IMR-90 (cell line): Measurements from ENCODE around the gene SEPSECS. TPM values are rescaled to one million over a fixed set of nuclear protein-coding genes. Genes with fewer than 3 reads are reported as not detected.

Source experiments
- ATAC-seq: fragments of 200-7000 bp; cut with Tn5 transposase; 2 replicates; pipeline ENCODE4 v1.9.1; 2020; ENCODE audit warnings: low read depth, mild to moderate bottlenecking, moderate library complexity
- BruUV-seq: library from RNA; stranded (reverse); fragments of 400-500 nt; replicated peaks from 2 replicates; lab custom pipeline; 2021; lab: Mats Ljungman, UMichigan
- CTCF ChIA-PET: fragments of 300-600 bp; formaldehyde crosslinking; extraction: SDS; loops from one replicate; lab custom pipeline; 2021; ENCODE audit warnings: antibody characterized with exemption; lab: Yijun Ruan, JAX
- POLR2A ChIA-PET: fragments of 300-600 bp; sonication (Branson Sonifier 250); formaldehyde crosslinking; loops from one replicate; lab custom pipeline; 2022; ENCODE audit warnings: antibody characterized with exemption; ENCODE audit not compliant: unreplicated experiment; lab: Charles Lee
- DNase-seq: peaks from one replicate; pipeline ENCODE4 v3.0.0; 2013
- H2AFZ ChIP-seq: replicated peaks from 2 replicates; pipeline ENCODE3; 2013; ENCODE audit warnings: low read length, mild to moderate bottlenecking; ENCODE audit not compliant: poor library complexity
- H2AK5ac ChIP-seq: 2 replicates; pipeline ENCODE4 v1.6.1; 2013; ENCODE audit warnings: low read depth, low read length, inconsistent platforms
- H2AK9ac ChIP-seq: replicated peaks from 2 replicates; pipeline ENCODE3; 2013; ENCODE audit warnings: mild to moderate bottlenecking, low read depth, low read length, moderate library complexity; ENCODE audit not compliant: poor library complexity
- H2BK120ac ChIP-seq: 2 replicates; pipeline ENCODE4 v1.6.1; 2013; ENCODE audit warnings: low read depth, low read length, inconsistent platforms
- H2BK15ac ChIP-seq: 3 replicates; pipeline ENCODE4 v1.6.1; 2013; ENCODE audit warnings: low read depth, low read length, inconsistent platforms
- H2BK20ac ChIP-seq: 2 replicates; pipeline ENCODE4 v1.6.1; 2013; ENCODE audit warnings: low read depth, mild to moderate bottlenecking, inconsistent platforms, low read length, moderate library complexity
- H2BK5ac ChIP-seq: 2 replicates; pipeline ENCODE4 v1.6.1; 2013; ENCODE audit warnings: mild to moderate bottlenecking, low read depth, low read length, inconsistent platforms; ENCODE audit not compliant: poor library complexity, severe bottlenecking
- H3K14ac ChIP-seq: replicated peaks from 2 replicates; pipeline ENCODE4 v1.6.1; 2013; ENCODE audit warnings: low read depth, low read length, inconsistent platforms
- H3K18ac ChIP-seq: 2 replicates; pipeline ENCODE4 v1.6.1; 2013; ENCODE audit warnings: low read depth, low read length, control low read depth
- H3K23ac ChIP-seq: 2 replicates; pipeline ENCODE4 v1.6.1; 2013; ENCODE audit warnings: low read depth, low read length, inconsistent platforms
- H3K27ac ChIP-seq: 2 replicates; pipeline ENCODE4 v1.5.1; 2013; ENCODE audit warnings: mild to moderate bottlenecking, control low read depth, low read length; ENCODE audit not compliant: insufficient read depth
- H3K27me3 ChIP-seq: 2 replicates; pipeline ENCODE4 v1.6.1; 2013; ENCODE audit warnings: low read length; ENCODE audit not compliant: control insufficient read depth, insufficient read depth
- H3K36me3 ChIP-seq: 2 replicates; pipeline ENCODE4 v1.6.1; 2013; ENCODE audit warnings: low read length, mixed read lengths; ENCODE audit not compliant: control insufficient read depth, insufficient read depth
- H3K4ac ChIP-seq: 2 replicates; pipeline ENCODE4 v1.6.1; 2013; ENCODE audit warnings: low read depth, low read length, inconsistent platforms
- H3K4me1 ChIP-seq: 2 replicates; pipeline ENCODE4 v1.6.1; 2013; ENCODE audit warnings: low read length, mixed read lengths; ENCODE audit not compliant: control insufficient read depth, insufficient read depth
- H3K4me2 ChIP-seq: 2 replicates; pipeline ENCODE4 v1.6.1; 2013; ENCODE audit warnings: low read depth, mild to moderate bottlenecking, control low read depth, low read length, moderate library complexity
- H3K4me3 ChIP-seq: 2 replicates; pipeline ENCODE4 v1.5.1; 2013; ENCODE audit warnings: low read depth, mild to moderate bottlenecking, control low read depth, low read length, moderate library complexity; ENCODE audit not compliant: insufficient read depth
- H3K56ac ChIP-seq: 2 replicates; pipeline ENCODE4 v1.6.1; 2013; ENCODE audit warnings: low read length, inconsistent platforms; ENCODE audit not compliant: insufficient read depth; ENCODE audit errors: extremely low read depth
- H3K79me1 ChIP-seq, 2 experiments: 2 replicates each; pipeline ENCODE4 v1.6.1; 2013; ENCODE audit warnings: low read length in 2 of 2, inconsistent platforms in 1 of 2, low read depth in 1 of 2
- H3K9ac ChIP-seq: 2 replicates; pipeline ENCODE4 v1.6.1; 2013; ENCODE audit warnings: low read depth, low read length, control low read depth
- H3K9me1 ChIP-seq: 2 replicates; pipeline ENCODE4 v1.6.1; 2013; ENCODE audit warnings: low read length, inconsistent platforms; ENCODE audit not compliant: insufficient read depth
- H3K9me3 ChIP-seq: 2 replicates; pipeline ENCODE4 v1.6.1; 2013; ENCODE audit warnings: low read length; ENCODE audit not compliant: control insufficient read depth, insufficient read depth
- H4K20me1 ChIP-seq: 2 replicates; pipeline ENCODE4 v1.6.1; 2013; ENCODE audit warnings: low read length, inconsistent platforms; ENCODE audit not compliant: insufficient read depth
- H4K5ac ChIP-seq: 2 replicates; pipeline ENCODE4 v1.6.1; 2013; ENCODE audit warnings: mild to moderate bottlenecking, low read depth, low read length, control low read depth
- H4K8ac ChIP-seq, 2 experiments: 2 replicates each; pipeline ENCODE4 v1.6.1; 2013; ENCODE audit warnings: low read depth in 2 of 2, low read length in 2 of 2, control low read depth in 1 of 2, inconsistent platforms in 1 of 2
- H4K91ac ChIP-seq: 2 replicates; pipeline ENCODE4 v1.6.1; 2013; ENCODE audit warnings: low read depth, low read length, inconsistent platforms; ENCODE audit not compliant: insufficient read depth
- CEBPB ChIP-seq: IDR thresholded peaks from 2 replicates; pipeline ENCODE4 v1.6.1; 2012; ENCODE audit warnings: low read depth, low read length, improper control_type of control experiment
- NFE2L2 ChIP-seq: fragments of 150-350 bp; IDR thresholded peaks from 2 replicates; pipeline ENCODE4 v1.6.1; 2016; ENCODE audit warnings: low read depth, mild to moderate bottlenecking, low read length
- RAD21 ChIP-seq: IDR thresholded peaks from 2 replicates; pipeline ENCODE4 v1.6.1; 2012; ENCODE audit warnings: low read length, improper control_type of control experiment
- RFX5 ChIP-seq: IDR thresholded peaks from 2 replicates; pipeline ENCODE4 v1.8.0; 2012; ENCODE audit warnings: low read depth, mild to moderate bottlenecking, low read length, moderate library complexity
- SMC3 ChIP-seq: fragments of 150-350 bp; IDR thresholded peaks from 2 replicates; pipeline ENCODE4 v1.6.1; 2016; ENCODE audit warnings: low read depth, mild to moderate bottlenecking, antibody characterized with exemption, low read length, moderate library complexity
- USF2 ChIP-seq: fragments of 150-350 bp; IDR thresholded peaks from 2 replicates; pipeline ENCODE4 v1.6.1; 2017; ENCODE audit warnings: mild to moderate bottlenecking, antibody characterized with exemption, low read length, low read depth
- WGBS, 2 experiments: methylation state at CpG; one replicate each; pipeline versions ENCODE4 v1.1.5 to v1.1.7; 2013; ENCODE audit warnings: missing lambda C conversion rate in 2 of 2; ENCODE audit not compliant: insufficient read length in 1 of 2; ENCODE audit errors: extremely low coverage in 2 of 2; 5-methylcytosine and 5-hydroxymethylcytosine counted together
- dilution Hi-C: fragments of 300-500 bp; cut with HindIII; formaldehyde crosslinking; loops from one replicate; pipeline ENCODE4 v1.14.3; 2018; ENCODE audit warnings: low sequenced_read_pairs; ENCODE audit not compliant: unreplicated experiment
- in situ Hi-C: fragments of 300-500 bp; cut with MboI; formaldehyde crosslinking; loops from 3 replicates; pipeline ENCODE4 v1.14.3; 2019; ENCODE audit warnings: low sequenced_read_pairs, inconsistent platforms, mixed read lengths
- intact Hi-C: fragments of 100-400 bp; cut with micrococcal nuclease; formaldehyde crosslinking; loops from 2 replicates; pipeline ENCODE4 v1.10.0; 2022
- polyA plus RNA-seq, 3 experiments: library from polyadenylated mRNA; depleted of rRNA; stranded (reverse); fragments of >200 nt; gene quantifications; 2 replicates each; pipeline ENCODE4 v1.2.3, GENCODE V29; 2012; ENCODE audit warnings: low replicate concordance in 1 of 3
- total RNA-seq: library from RNA; depleted of rRNA; stranded (reverse); fragments of >200 nt; gene quantifications from 2 replicates; pipeline ENCODE4 v1.2.3, GENCODE V29; 2012

SEPSECS gene
- total and polyA plus RNA-seq, 2 of the 4 experiments (the other 2 are of a cell fraction) = 1.7 to 5.0 TPM

GRCh38 chr4:25184056-25184455 lies 23.8 kb upstream of the SEPSECS start:
- Histone ChIP-seq H3K27ac (no peak overlapping the region), H4K91ac (no peak overlapping the region), H3K18ac (no peak overlapping the region), H2BK120ac (no peak overlapping the region), H4K20me1 (no peaks in the 10 kb centered on the region), H3K4me2 (no peak overlapping the region), H3K23ac (no peak overlapping the region), H3K9me1 (no peaks in the 10 kb centered on the region), H2BK20ac (no peak overlapping the region), H3K4me3 (no peak overlapping the region), H2BK15ac (no peak overlapping the region), H3K27me3 (no peaks in the 10 kb centered on the region), H2AK5ac (no peak overlapping the region), H3K4ac (no peak overlapping the region), H2AK9ac (no peak overlapping the region), H3K14ac (no peak overlapping the region), H4K5ac (no peak overlapping the region), H4K8ac (no peak overlapping the region), H3K9me3 (no peaks in the 10 kb centered on the region), H3K36me3 (no peaks in the 10 kb centered on the region), H3K56ac (no peak overlapping the region), H3K79me1 (no peaks in the 10 kb centered on the region), H3K4me1 (peaks cover 2% of the 10 kb centered on the region; the same call in 1 of the 2 replicates), H2BK5ac (no peak overlapping the region), H2AFZ (no peak overlapping the region), H3K9ac (no peak overlapping the region)
- no peak for TF ChIP-seq CEBPB
- TF ChIP-seq USF2 = no peak
- TF ChIP-seq RFX5 = no peak
- TF ChIP-seq SMC3 = no peak
- no peak for TF ChIP-seq NFE2L2
- no peak for TF ChIP-seq RAD21
- intact Hi-C loops (no loop called here), dilution Hi-C loops (no loop called here), in situ Hi-C loops (loop anchor here (10.0 kb wide), 1 partner anchor 181 kb away; no protein-coding TSS in a partner anchor)
- BruUV-seq = no TSS peak
- WGBS, 2 experiments = no CpG with 5 or more reads among the region's 4 CpGs
- ChIA-PET POLR2A (no interaction called here), CTCF (no interaction called here)
- DNase-seq (no peak), ATAC-seq (no peak)
